Activated T-cell treated with anti-CD3 and anti-CD28 coated beads for 1 hour (primary cell): Measurements from ENCODE around the gene ATG10.
"Not testable (repeated sequence)": the region's sequence is repeated elsewhere in the genome, so short reads cannot be mapped to it uniquely, and the experiment has no call there.

Experiments used
- DNase-seq: peaks from one replicate; pipeline ENCODE4 v3.0.0-alpha.2; 2020; ENCODE audit warnings: low read depth

The ATG10 gene

DNA sequence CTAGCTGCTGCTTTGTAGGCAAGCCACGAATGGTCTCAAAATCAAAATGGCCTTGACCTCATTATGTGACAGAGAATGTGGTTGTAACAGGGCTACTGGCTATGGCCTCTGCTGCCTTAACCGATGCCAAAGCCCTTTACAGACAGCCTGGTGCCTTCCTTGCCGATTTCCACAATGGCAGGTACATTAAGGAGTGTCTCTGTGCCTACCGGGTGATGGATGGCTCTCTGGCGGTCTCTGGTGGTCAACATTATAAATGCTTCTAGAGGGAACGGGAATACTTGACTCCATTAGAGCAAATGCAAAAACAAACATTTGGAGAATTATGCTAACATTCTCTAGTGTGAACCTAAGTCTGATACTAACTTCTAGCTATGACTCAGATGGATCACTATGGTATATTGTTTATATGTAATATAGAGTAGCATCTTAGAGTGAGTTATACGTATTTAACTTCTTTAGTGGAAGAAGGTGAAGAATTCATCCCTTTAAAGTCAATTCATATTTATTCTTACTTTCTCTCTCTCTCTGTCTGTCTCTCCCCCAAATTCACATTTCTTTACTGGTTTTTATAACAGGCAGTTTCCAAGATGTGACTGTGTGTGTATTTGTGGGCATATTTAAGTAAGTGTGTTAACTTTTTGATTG lies 253.8 kb downstream of the ATG10 start:
- peak; percentile 44 for DNase-seq

DNA sequence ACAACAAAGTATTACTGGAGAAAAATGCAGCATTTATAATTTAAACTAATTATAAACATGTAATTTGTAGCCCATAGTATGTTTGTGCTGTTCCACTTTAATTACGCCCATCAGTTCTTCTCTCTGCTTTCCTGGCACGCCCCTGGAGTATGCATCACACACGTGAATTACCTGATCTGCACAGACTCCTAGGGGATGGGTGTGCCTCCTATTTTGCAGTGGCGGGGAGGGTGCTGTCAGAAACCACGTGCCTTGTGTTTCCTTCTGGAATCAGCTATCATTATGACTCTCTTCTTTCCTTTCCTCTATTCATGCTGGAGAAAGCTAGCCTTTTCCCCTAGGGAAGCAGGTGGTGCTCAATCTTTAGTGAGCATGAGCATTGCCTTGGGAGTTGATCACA lies 263.1 kb downstream of the ATG10 start:
- DNase-seq: no peak

DNA sequence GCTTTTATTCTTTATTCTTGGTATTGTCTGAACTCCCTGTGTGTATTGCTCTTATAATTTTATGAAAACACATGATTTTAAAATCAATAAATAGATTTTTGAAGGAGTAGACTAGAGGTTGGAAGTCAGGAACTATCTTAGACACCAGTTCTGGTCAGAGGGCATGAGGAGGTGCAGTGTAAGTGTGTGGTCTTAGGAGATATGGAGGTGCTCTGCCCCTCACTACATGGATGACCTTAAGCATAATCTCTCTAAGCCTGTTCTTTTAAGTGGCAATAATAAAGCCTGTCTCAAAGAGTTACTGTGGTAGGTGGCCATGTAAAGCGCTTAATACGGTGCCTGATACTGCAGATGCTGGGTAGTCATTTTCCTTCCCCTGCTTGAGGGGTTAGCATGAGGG lies 272.3 kb downstream of the ATG10 start:
- DNase-seq: no peak

DNA sequence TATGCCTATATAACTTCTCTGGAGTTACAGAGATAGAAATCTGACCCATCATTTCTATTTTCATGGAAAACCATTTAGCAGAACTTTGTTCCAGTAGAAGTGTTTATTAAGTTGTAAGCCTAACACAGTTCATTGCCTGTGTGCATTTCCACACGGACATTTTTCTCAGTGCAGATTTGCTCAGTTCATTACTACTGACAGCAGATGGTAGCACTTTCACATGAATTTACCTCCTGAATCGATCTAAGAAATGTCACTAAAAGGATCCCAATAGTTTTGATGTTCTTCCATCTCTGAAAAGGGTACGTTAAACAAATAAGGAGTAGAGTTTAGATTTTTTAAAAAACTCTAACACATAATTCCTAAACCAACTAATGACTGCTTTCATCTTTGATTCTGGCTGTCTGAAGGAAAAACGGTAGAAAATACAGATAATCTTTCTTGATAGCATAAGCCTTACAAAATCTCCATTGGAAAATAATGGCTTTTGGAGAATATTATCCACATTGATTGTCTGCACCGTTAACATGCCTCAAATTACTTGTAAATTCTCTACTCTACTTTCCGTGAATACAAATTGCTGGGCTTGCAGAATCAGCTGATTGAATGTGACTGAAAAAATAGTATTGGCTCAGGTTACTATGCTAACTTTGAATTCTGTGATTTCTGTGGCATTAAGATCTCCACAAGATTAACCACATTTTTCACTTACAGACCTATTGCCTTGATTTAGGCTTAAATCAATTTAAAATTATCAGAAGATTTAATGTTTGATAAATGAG lies 273.2 kb downstream of the ATG10 start:
- no peak for DNase-seq

DNA sequence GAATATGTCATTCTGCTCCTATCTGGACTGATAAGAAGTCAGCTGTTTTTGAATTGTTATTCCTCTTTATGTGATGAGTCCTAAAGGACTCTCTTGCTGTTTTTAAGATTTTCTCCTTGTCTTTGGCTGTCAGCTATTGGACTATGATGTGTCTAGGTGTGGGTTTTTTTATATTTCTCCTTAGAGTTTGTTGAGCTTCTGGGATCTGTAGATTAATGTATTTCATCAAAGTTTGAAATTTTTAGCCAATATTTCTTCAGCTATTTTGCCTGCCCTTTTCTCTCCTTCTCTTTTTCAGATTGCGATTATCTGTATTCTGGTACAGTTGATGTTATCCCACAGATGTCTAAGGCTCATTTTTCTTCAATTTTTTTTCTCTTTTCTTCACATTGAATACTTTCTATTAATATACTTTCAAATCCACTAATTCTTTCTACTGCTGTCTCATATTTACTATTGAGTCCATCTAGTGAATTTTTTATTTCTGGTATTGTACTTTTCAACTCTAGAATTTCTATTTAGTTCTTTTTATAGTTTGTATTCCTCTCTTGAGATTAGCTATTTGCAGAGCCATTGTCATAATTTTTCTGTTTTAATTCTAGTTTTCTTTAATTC lies 275.2 kb downstream of the ATG10 start:
- no peak for DNase-seq

DNA sequence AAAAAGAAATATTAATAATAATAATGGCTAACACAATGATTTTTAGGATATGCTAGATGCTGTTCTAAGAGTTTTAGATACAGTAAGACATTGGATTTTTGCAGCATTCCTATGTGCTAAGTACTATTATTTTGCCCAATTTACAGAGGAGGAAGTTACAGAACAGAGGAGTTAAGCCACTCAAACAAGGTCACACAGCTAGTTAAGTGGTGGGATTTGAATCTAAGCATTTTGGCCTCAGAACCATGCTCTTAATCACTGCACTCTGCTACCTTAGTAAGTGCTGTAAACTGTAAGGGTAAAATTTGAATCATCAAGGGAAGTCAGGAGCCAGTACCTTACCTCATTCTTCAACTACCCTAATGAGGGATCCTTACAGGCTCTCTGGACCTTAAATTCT lies 280.9 kb downstream of the ATG10 start:
- no peak for DNase-seq

DNA sequence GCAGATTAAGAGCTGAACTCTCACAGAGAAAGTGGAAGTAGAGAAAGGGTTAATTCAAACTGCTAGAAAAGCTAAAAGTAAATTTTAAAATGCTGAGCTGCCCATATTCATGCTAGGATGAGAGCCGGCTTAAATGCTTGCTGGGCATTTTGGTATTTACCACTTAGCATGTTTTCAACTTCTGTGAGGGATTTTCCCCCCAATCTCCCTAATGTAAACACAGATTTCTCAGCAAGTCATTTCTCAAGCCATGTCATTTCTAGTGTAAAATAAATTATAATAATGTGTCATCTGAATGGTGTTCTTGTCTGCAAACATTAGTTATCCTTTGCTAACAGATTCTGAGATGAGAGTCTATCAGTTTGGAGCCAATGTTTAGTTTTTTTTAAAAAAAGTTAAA lies 284.0 kb downstream of the ATG10 start:
- DNase-seq: no peak

DNA sequence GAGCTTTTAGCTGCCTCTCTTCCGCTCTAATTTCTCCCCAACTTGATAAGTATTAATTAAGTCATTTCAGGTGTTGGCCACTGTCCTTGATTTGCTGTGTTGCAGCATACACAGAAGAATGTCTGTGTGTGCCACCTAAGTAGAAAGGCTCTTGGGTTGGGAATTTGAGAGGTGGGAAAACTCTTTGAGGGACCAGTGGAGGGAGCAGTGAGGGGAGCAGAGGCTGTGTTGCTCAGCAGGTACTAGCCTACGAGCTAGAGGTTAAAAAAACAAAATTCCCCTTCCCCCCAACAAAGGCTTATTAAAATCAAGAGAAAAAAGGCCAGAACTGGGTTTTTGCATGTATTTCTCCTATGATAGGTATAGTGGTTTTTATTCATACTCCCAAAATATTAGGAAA lies 285.4 kb downstream of the ATG10 start:
- DNase-seq: no peak

DNA sequence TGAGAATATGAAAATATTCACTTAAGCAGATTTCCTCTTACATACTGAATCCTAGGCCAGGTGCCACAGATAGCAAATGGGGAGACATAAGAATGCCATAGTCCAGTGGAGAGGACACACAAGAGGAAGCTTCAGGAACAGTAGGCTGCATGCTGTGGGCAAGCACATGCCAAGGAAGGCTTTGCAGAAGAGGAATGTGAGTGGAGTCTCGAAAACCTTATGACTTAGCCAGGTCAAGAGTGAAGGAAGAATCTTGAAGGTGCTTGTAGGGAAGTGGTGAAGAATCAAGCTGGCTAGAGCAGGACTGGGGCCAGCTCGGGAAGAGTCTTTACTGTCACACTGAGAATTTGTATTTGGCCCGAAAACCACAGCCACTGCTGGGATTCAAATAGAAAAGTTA lies 285.9 kb downstream of the ATG10 start:
- no peak for DNase-seq

DNA sequence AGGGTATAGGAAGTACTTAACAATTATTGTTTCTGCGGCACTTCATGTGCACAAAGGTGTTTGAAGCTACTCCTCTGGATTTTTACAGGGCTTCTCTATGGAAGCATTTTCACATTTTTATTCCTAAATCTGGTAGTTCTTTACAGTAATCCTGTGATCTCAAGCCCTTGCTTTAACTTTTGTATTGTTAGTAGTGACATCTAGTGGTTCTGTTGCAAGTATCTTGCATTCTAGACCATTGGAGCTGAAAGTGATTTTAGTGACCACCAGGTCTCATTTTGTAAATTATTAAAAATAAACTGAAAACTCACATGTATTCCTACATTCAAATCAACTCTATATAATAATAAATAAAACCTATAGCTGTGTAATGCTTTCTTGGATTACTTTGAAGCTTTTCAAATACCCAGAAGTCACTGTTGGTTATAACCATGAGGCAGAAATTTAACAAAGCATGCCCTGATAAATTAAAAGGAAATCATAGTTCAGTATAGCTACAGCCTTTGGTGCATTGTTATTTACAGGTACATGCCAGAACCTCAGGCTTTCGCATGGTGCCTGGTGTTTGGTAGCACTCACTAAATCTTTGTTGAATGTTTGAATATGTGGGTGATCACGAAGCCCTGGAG lies 287.5 kb downstream of the ATG10 start:
- DNase-seq: no peak

DNA sequence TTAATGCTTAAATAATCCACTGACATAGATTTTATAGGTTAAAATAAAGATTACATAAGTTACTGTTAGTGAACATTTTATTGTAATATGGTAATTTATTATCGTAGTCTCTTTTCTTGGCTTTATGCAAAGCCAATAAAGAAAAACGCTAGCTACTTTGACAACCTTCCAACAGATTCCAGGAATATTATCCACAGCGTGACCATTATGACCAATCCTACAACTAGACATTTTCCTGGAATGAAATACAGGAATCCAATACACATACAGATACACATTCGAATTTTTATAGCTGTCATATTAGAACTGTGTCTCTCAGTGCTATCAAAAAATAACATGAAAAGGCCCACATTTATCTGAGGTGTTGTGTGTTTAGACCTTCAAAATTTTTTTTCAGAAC lies 293.2 kb downstream of the ATG10 start:
- DNase-seq: no peak

DNA sequence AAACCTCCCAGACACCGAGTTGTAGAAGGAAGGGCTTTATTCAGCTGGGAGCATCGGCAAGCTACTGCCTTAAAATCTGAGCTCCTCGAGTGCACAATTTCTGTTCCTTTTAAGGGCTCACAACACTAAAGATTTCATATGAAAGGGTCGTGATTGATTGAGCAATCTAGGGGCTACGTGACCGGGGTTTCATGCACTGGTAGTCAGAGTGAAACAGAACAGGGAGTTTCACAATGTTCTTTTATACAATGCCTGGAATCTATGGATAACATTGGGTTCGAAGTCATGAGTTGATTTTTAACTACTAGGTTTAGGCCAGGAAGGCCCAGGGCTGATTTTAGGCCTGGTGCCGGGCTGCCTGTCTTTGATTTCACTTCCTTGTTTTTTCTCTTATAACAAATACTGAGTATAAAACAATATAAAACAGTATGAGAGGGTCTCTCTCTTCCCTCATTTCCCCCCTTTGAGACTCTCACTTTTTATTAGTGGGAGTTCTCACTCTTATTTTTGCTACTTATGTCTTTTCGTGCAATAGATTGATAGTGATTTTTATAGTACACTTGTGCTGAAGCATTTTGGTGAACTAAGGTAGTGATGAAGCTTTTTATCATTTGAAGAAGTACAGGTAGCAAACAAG lies 295.6 kb downstream of the ATG10 start:
- DNase-seq: not testable (repeated sequence)

DNA sequence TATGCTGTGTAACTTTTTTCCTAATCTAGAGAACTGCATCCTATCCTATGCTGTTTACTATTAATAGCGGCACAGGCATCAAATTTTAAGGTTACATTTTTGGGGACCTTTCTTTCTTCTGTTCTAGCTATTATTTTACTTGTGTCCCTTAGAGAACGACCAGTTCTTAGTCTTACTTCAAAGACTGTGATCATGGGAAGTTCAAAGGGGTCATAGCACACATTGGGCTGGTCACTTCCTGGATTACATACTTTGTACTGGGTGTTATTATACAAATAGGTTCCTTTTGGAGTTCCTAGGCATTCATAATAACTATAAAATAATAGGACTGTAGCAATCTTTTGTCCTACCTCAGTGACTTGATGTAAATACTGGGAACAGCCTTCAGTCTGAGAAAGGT lies 297.5 kb downstream of the ATG10 start:
- DNase-seq: not testable (repeated sequence)

DNA sequence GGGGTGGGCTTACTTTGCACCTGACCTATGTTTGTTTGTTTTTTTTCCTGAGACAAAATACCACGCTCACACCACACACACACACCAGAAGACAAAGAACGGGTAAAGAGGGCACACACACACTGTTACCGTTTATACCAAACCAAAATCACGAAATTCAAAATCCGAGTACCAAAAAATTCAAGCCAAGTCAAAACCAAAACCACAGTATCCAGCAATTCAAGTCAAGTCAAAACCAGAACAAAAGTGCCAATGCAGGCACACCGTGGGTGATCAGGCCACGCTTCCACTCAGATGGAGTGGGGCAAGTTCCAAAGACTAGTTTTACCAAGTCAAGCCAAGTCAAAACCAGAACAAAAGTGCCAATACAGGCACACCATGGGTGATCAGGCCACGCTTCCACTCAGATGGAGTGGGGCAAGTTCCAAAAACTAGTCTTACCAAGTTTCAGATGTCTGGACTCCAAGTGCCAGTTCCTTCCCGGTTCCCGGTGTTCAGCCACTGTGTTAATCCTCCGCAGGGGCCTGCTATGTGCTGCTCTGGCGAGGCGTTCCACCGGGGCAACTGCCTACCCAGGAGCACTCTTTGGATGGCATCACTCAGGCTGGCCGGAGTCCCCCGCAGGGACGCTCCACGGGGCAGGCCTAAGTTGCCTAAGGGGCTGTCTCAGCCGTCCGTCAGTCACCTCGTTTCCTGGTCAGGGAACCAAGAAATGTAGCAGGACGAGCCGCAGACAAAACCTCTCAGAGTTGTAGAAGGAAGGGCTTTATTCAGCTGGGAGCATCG lies 300.9 kb downstream of the ATG10 start:
- not testable (repeated sequence) for DNase-seq

DNA sequence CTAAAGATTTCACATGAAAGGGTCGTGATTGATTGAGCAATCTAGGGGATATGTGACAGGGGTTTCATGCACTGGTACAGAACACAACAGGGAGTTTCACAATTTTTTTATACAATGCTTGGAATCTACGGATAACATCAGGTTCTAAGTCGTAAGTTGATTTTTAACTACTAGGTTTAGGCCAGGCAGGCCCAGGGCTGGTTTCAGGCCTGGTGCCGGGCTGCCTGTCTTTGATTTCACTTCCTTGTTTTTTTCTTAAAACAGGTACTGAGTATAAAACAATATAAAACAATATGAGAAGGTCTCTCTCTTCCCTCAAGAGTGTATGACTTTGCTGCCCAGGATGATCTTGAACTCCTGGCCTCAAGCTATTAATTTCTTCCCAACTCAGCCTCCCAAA lies 301.6 kb downstream of the ATG10 start:
- not testable (repeated sequence) for DNase-seq

DNA sequence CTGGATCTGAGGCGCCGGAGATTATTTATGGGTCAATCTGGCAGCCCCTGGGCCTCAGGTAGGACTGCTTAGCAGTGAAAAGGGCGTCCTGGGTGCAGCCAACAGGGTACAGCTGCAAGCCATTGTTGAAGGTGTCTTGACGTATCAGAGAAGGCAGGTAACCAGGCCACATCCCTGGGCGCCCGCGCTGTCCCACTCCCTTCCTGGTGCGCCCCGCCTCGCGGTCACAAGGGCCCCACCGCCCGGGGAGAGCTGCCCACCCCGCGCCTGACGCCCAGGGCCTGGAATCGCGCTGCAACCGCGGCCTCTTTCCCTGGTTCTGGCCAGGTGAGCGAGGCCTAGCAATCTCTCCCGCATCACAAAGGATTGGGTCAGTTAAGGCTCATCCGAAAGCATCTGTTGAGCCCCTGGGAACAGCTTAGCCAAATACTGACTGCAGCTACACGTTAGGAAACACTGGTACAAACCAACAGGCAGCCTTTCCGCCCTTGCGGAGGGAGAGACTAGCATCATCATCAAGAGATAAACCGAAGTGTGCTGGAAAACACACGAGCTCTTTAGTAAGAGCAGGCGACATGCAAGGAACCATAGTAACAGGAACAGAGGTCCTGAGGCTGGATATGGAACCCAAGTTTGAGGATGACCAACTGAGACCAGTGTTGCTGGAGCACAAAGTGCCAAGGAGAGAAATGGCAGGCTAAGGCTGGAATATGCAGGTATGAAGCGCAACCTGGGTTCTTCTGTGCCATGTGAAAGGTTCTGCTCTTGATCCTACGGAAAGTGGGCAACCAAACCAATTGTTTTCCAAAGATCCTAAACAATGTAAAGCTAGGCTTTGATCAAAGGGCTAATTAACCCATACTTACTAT lies 302.8 kb downstream of the ATG10 start:
- no peak for DNase-seq

DNA sequence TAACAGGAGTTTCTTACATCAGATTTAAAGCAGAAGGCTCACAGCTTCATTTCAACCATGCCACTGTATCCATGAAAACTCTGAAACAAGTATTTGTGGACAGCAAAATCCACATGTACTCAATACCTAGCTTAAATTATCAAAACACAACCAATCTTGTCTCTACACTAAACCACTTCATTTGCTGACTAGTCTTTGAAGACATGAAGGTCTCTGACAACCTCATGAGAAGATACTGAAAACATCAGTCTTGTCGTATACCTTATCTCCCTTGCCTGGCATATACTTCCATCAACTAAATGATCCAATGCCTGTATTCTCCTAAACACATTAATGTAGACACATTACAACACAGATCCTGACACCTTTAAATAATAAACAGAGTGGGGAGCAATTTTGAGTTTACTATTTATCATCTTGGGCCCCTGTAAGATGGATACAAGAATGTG lies 303.4 kb downstream of the ATG10 start:
- no peak for DNase-seq

DNA sequence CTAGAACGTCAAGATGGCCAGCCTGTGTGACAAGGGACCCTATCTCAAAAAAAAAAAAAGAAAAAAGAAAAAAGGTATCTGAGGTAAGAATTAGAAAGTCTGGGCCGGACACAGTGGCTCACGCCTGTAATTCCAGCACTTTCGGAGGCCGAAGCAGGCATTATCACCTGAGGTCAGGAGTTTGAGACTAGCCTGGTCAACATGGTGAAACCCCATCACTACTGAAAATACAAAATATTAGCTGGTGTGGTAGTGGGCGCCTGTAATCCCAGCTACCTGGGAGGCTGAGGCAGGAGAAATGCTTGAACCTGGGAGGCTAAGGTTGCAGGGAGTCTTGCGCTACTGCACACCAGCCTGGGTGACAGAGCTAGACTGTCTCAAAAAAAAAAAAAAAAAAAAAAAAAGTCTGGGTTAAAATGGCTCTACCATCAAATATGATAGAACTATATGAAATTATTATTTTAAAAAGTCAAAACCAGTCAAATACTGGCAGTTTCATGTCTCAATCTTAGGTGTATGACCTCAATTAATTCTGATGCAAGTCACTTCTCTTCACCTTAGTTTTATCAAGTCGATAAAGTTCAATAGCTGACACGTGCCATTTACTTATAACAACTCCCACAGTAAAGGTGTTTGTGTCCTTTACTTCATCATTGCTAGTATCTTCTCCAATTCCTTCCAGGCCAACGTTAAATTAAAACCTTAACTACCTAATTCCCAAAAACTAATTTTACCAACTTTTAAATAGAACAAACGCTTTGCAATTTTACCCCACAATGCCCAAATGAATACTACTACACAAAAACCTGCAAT lies 305.2 kb downstream of the ATG10 start:
- no peak for DNase-seq

DNA sequence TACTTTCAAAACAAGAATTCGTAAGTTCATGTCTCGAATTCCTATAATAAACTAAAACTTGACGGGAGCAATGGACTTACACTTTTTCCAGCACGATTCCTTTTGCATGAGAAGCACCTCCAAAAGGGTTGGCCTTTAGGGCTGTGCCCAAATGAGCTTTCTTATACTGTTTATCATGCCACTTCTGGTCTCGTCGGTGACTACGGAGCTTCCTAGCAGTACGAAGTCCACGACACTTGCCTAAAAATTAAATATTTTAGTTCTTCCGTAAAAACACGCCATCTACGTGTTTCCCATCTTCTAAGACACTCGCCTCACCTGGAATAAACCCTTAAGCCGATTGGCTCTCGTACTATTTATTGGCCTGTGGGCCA lies 305.8 kb downstream of the ATG10 start:
- no peak for DNase-seq
